HCT116 (cell line): ENCODE measurements around the gene WDHD1. TPM values are rescaled to one million over a fixed set of nuclear protein-coding genes. Genes with fewer than 3 reads are reported as not detected.

Source experiments
- ATAC-seq: fragments of 200-7000 bp; cut with Tn5 transposase; 2 replicates; pipeline ENCODE4 v1.9.1; 2020; ENCODE audit warnings: mild to moderate bottlenecking, moderate library complexity
- BruUV-seq: library from RNA; stranded (reverse); fragments of 400-500 nt; replicated peaks from 2 replicates; lab custom pipeline; 2021; lab: Mats Ljungman, UMichigan
- CTCF ChIA-PET: fragments of 300-600 bp; sonication (Branson Sonifier 250); formaldehyde crosslinking; loops from one replicate; lab custom pipeline; 2021; ENCODE audit warnings: antibody characterized with exemption; lab: Charles Lee
- POLR2A ChIA-PET: fragments of 300-600, 350-600 bp; sonication (Branson Sonifier 250); formaldehyde crosslinking; loops from one replicate; lab custom pipeline; 2021; ENCODE audit warnings: antibody characterized with exemption; lab: Charles Lee
- RAD21 ChIA-PET, 2 experiments: fragments of 300-600 bp; sonication (Branson Sonifier 250); formaldehyde crosslinking; loops; one replicate each; lab custom pipeline; 2023; ENCODE audit warnings: low total read pairs in 2 of 2; ENCODE audit not compliant: uncharacterized antibody in 2 of 2, unreplicated experiment in 2 of 2, low non-redundant PET in 1 of 2; lab: Charles Lee
- DNase-seq: peaks from one replicate; pipeline ENCODE4 v3.0.0-alpha.2; 2010; ENCODE audit warnings: low read depth, low spot score
- H2AFZ ChIP-seq: fragments of 200-600 bp; shearing (Covaris generic), sonication (generic); 2 replicates; pipeline ENCODE4 v1.6.1; 2017; ENCODE audit warnings: low read depth, mixed run types, mixed read lengths, antibody characterized with exemption, low read length; ENCODE audit not compliant: poor library complexity, severe bottlenecking
- H3K27ac ChIP-seq: 2 replicates; pipeline ENCODE4 v1.5.1; 2012; ENCODE audit warnings: low read depth, low read length
- H3K27me3 ChIP-seq: fragments of 200-600 bp; sonication (generic); 2 replicates; pipeline ENCODE4 v1.6.1; 2016; ENCODE audit warnings: mixed run types, low read length, mixed read lengths; ENCODE audit not compliant: insufficient read depth
- H3K36me3 ChIP-seq, 2 experiments: fragments of 200-500 bp in 1 of 2; fragments of 200-600 bp in 1 of 2; sonication (Bioruptor generic) in 1 of 2; sonication (generic) in 1 of 2; 2 replicates each; pipeline versions ENCODE4 v1.5.1 to v1.6.1; 2014 to 2016; ENCODE audit warnings: low read length in 2 of 2, inconsistent platforms in 1 of 2, mixed read lengths in 1 of 2, mixed run types in 1 of 2; ENCODE audit not compliant: insufficient read depth in 2 of 2, control insufficient read depth in 1 of 2
- H3K4me1 ChIP-seq, 2 experiments: fragments of 200-600 bp in 1 of 2; sonication (generic) in 1 of 2; 2 replicates each; pipeline versions ENCODE4 v1.5.1 to v1.6.1; 2012 to 2017; ENCODE audit warnings: low read length in 2 of 2, inconsistent platforms in 1 of 2, mild to moderate bottlenecking in 1 of 2, mixed read lengths in 1 of 2, mixed run types in 1 of 2, moderate library complexity in 1 of 2; ENCODE audit not compliant: insufficient read depth in 2 of 2, control insufficient read depth in 1 of 2
- H3K4me2 ChIP-seq: fragments of 200-600 bp; sonication (generic); 2 replicates; pipeline ENCODE4 v1.6.1; 2017; ENCODE audit warnings: mixed run types, low read length, mixed read lengths
- H3K4me3 ChIP-seq, 2 experiments: fragments of 200-600 bp in 1 of 2; sonication (generic) in 1 of 2; replicated peaks in 1 of 2; 2 replicates each; pipeline ENCODE4 v1.5.1; 2011 to 2016; ENCODE audit warnings: low read length in 2 of 2, control low read depth in 1 of 2, low read depth in 1 of 2, mild to moderate bottlenecking in 1 of 2, mixed read lengths in 1 of 2, mixed run types in 1 of 2
- H3K79me2 ChIP-seq: fragments of 200-600 bp; sonication (generic); 2 replicates; pipeline ENCODE4 v1.6.1; 2017; ENCODE audit warnings: mild to moderate bottlenecking, mixed run types, low read length, moderate library complexity, mixed read lengths; ENCODE audit not compliant: insufficient read depth
- H3K9ac ChIP-seq: fragments of 200-600 bp; sonication (generic); 2 replicates; pipeline ENCODE4 v1.6.1; 2016; ENCODE audit warnings: low read length, mixed read lengths
- H3K9me2 ChIP-seq: fragments of 200-600 bp; sonication (generic), shearing (Covaris generic); 2 replicates; pipeline ENCODE4 v1.6.1; 2017; ENCODE audit warnings: mixed run types, mild to moderate bottlenecking, moderate library complexity; ENCODE audit not compliant: insufficient read depth
- H3K9me3 ChIP-seq, 2 experiments: fragments of 200-500 bp in 1 of 2; fragments of 200-600 bp in 1 of 2; sonication (Bioruptor generic) in 1 of 2; sonication (generic) in 1 of 2; 2 replicates each; pipeline ENCODE4 v1.6.1; 2014 to 2017; ENCODE audit warnings: low read length in 2 of 2, mixed read lengths in 2 of 2, inconsistent platforms in 1 of 2, low read depth in 1 of 2, mild to moderate bottlenecking in 1 of 2, mixed run types in 1 of 2, moderate library complexity in 1 of 2; ENCODE audit not compliant: control insufficient read depth in 1 of 2, insufficient read depth in 1 of 2
- H4K20me1 ChIP-seq: fragments of 200-600 bp; sonication (generic), shearing (Covaris generic); 2 replicates; pipeline ENCODE4 v1.6.1; 2017; ENCODE audit warnings: mixed run types, mild to moderate bottlenecking, moderate library complexity; ENCODE audit not compliant: insufficient read depth
- CBX3 ChIP-seq: IDR thresholded peaks from 2 replicates; pipeline ENCODE4 v1.6.1; 2012; ENCODE audit warnings: low read depth
- EGR1 ChIP-seq: IDR thresholded peaks from 2 replicates; pipeline ENCODE4 v1.6.1; 2012; ENCODE audit warnings: low read depth
- ELF1 ChIP-seq: IDR thresholded peaks from 2 replicates; pipeline ENCODE4 v1.6.1; 2012; ENCODE audit warnings: low read depth, borderline replicate concordance
- EZH2 ChIP-seq: fragments of 200-600 bp; sonication (generic); IDR thresholded peaks from 2 replicates; pipeline ENCODE4 v1.6.1; 2017; ENCODE audit warnings: antibody characterized with exemption, mixed run types
- EZH2phosphoT487 ChIP-seq: fragments of 200-600 bp; IDR thresholded peaks from 2 replicates; pipeline ENCODE4 v1.6.1; 2018; ENCODE audit warnings: antibody characterized with exemption, borderline replicate concordance
- FOSL1 ChIP-seq: IDR thresholded peaks from 2 replicates; pipeline ENCODE4 v1.6.1; 2012; ENCODE audit warnings: low read depth
- JUND ChIP-seq: IDR thresholded peaks from 2 replicates; pipeline ENCODE4 v1.6.1; 2012
- POLR2A ChIP-seq: IDR thresholded peaks from 2 replicates; pipeline ENCODE4 v1.7.0; 2011; ENCODE audit warnings: borderline replicate concordance; ENCODE audit not compliant: insufficient read depth, insufficient read length; ENCODE audit errors: extremely low read depth
- POLR2AphosphoS5 ChIP-seq: IDR thresholded peaks from 2 replicates; pipeline ENCODE4 v1.6.1; 2011; ENCODE audit warnings: mild to moderate bottlenecking, low read depth, low read length, moderate library complexity
- RAD21 ChIP-seq: IDR thresholded peaks from 2 replicates; pipeline ENCODE4 v1.6.1; 2012; ENCODE audit warnings: low read depth, mild to moderate bottlenecking
- SP1 ChIP-seq: IDR thresholded peaks from 2 replicates; pipeline ENCODE4 v1.6.1; 2012; ENCODE audit warnings: low read depth
- TCF7L2 ChIP-seq: IDR thresholded peaks from 2 replicates; pipeline ENCODE4 v1.7.0; 2011; ENCODE audit warnings: borderline replicate concordance, inconsistent platforms; ENCODE audit not compliant: insufficient read depth, insufficient read length; ENCODE audit errors: extremely low read depth
- YY1 ChIP-seq: IDR thresholded peaks from 2 replicates; pipeline ENCODE4 v1.6.1; 2011; ENCODE audit warnings: low read length, low read depth, moderate library complexity, mild to moderate bottlenecking; ENCODE audit not compliant: insufficient replicate concordance; ENCODE audit errors: extremely low read depth
- ZNF274 ChIP-seq: fragments of 200-500 bp; sonication (Bioruptor generic); IDR thresholded peaks from 2 replicates; pipeline ENCODE4 v1.6.1; 2014; ENCODE audit warnings: mild to moderate bottlenecking, low read depth, low read length, inconsistent platforms
- intact Hi-C: fragments of 100-400 bp; cut with micrococcal nuclease; formaldehyde crosslinking; loops from 2 replicates; pipeline ENCODE4 v1.10.0; 2022
- total RNA-seq: library from RNA; stranded (reverse); gene quantifications from one replicate; pipeline ENCODE4 v1.2.1, GENCODE V29; 2021; ENCODE audit not compliant: unreplicated experiment
- TF ChIP-seq, protein P1 (sequence below): IDR thresholded peaks from 2 replicates; pipeline ENCODE4 v1.6.1; 2011; ENCODE audit warnings: mild to moderate bottlenecking, low read length, moderate library complexity; ENCODE audit not compliant: insufficient replicate concordance; ENCODE audit errors: extremely low read depth
- TF ChIP-seq, protein P2 (sequence below): IDR thresholded peaks from 2 replicates; pipeline ENCODE4 v1.6.1; 2012
- TF ChIP-seq, protein P3 (sequence below), 3 experiments: fragments of 200-600 bp in 1 of 3; sonication (generic) in 1 of 3; IDR thresholded peaks in 2 of 3; conservative IDR thresholded peaks in 1 of 3; 2 replicates each; pipeline ENCODE4 v1.5.1; 2012 to 2017; ENCODE audit warnings: low read depth in 2 of 3, low read length in 2 of 3, antibody characterized with exemption in 1 of 3, borderline replicate concordance in 1 of 3, control low read depth in 1 of 3, mild to moderate bottlenecking in 1 of 3, mixed read lengths in 1 of 3, mixed run types in 1 of 3, moderate library complexity in 1 of 3; ENCODE audit not compliant: insufficient read depth in 1 of 3
- TF ChIP-seq, protein P4 (sequence below): IDR thresholded peaks from 2 replicates; pipeline ENCODE4 v1.6.1; 2012
- TF ChIP-seq, protein P5 (sequence below): IDR thresholded peaks from 2 replicates; pipeline ENCODE4 v1.6.1; 2012; ENCODE audit warnings: low read depth

WDHD1 gene
- total RNA-seq, 1 experiment from 2014 or later: 44.3 TPM

DNA sequence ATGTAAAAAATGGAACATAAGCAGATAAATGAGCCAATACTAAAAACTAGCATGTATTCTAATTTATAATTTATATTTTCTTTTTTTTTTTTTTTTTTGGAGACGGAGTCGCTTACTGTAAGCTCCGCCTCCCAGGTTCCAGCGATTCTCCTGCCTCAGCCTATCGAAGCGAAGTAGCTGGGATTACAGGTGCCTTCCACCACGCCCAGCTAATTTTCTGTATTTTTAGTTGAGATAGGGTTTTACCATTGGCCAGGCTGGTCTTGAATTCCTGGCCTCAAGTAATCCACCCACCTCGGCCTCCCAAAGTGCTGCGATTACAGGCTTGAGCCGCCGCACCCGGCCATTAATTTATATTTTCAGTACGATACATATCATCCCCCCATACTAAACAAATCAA, 27.2 kb upstream of the WDHD1 start:
- H3K9me2 ChIP-seq: no peaks in the 10 kb centered on the region
- intact Hi-C loops: no loop called here
- ChIA-PET CTCF (no interaction called here), POLR2A (interaction anchor here (1.0 kb wide), 1 partner anchor 402 kb away, joined by 3 read pairs; no protein-coding TSS in a partner anchor), RAD21 (no interaction called here)
- H3K27ac ChIP-seq: no peak overlapping the region
- peaks cover 72% of the 10 kb centered on the region for H3K79me2 ChIP-seq
- H3K36me3 ChIP-seq: peaks cover 6 to 10% of the 10 kb centered on the region in 2 experiments; a peak in 3 of 4 replicates
- no peak overlapping the region for H3K4me2 ChIP-seq
- DNase-seq (no peak), ATAC-seq (no peak)
- no peak overlapping the region for H2AFZ ChIP-seq
- H3K27me3 ChIP-seq: no peaks in the 10 kb centered on the region
- H3K9me3 ChIP-seq: no peaks in the 10 kb centered on the region
- TF ChIP-seq, protein P1, sequence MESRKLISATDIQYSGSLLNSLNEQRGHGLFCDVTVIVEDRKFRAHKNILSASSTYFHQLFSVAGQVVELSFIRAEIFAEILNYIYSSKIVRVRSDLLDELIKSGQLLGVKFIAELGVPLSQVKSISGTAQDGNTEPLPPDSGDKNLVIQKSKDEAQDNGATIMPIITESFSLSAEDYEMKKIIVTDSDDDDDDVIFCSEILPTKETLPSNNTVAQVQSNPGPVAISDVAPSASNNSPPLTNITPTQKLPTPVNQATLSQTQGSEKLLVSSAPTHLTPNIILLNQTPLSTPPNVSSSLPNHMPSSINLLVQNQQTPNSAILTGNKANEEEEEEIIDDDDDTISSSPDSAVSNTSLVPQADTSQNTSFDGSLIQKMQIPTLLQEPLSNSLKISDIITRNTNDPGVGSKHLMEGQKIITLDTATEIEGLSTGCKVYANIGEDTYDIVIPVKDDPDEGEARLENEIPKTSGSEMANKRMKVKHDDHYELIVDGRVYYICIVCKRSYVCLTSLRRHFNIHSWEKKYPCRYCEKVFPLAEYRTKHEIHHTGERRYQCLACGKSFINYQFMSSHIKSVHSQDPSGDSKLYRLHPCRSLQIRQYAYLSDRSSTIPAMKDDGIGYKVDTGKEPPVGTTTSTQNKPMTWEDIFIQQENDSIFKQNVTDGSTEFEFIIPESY: no peak
- TF ChIP-seq SP1 (no peak), RAD21 (no peak), POLR2A (no peak), FOSL1 (no peak), ZNF274 (no peak), EZH2phosphoT487 (no peak), TCF7L2 (no peak), EZH2 (no peak), EGR1 (no peak), YY1 (no peak), JUND (no peak), CBX3 (no peak), POLR2AphosphoS5 (no peak), ELF1 (no peak)
- TF ChIP-seq, protein P2, sequence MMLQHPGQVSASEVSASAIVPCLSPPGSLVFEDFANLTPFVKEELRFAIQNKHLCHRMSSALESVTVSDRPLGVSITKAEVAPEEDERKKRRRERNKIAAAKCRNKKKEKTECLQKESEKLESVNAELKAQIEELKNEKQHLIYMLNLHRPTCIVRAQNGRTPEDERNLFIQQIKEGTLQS: no peak
- TF ChIP-seq, protein P3, sequence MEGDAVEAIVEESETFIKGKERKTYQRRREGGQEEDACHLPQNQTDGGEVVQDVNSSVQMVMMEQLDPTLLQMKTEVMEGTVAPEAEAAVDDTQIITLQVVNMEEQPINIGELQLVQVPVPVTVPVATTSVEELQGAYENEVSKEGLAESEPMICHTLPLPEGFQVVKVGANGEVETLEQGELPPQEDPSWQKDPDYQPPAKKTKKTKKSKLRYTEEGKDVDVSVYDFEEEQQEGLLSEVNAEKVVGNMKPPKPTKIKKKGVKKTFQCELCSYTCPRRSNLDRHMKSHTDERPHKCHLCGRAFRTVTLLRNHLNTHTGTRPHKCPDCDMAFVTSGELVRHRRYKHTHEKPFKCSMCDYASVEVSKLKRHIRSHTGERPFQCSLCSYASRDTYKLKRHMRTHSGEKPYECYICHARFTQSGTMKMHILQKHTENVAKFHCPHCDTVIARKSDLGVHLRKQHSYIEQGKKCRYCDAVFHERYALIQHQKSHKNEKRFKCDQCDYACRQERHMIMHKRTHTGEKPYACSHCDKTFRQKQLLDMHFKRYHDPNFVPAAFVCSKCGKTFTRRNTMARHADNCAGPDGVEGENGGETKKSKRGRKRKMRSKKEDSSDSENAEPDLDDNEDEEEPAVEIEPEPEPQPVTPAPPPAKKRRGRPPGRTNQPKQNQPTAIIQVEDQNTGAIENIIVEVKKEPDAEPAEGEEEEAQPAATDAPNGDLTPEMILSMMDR (IDR thresholded peaks at IDR 0.05 in 2 of 3, conservative IDR thresholded peaks at IDR 0.05 in 1 of 3; ENCODE audit: borderline replicate concordance in 1 of 3, insufficient read depth in 1 of 3, low read depth in 2 of 3, low read length in 2 of 3): no peak
- TF ChIP-seq, protein P4, sequence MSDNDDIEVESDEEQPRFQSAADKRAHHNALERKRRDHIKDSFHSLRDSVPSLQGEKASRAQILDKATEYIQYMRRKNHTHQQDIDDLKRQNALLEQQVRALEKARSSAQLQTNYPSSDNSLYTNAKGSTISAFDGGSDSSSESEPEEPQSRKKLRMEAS: no peak
- TF ChIP-seq, protein P5, sequence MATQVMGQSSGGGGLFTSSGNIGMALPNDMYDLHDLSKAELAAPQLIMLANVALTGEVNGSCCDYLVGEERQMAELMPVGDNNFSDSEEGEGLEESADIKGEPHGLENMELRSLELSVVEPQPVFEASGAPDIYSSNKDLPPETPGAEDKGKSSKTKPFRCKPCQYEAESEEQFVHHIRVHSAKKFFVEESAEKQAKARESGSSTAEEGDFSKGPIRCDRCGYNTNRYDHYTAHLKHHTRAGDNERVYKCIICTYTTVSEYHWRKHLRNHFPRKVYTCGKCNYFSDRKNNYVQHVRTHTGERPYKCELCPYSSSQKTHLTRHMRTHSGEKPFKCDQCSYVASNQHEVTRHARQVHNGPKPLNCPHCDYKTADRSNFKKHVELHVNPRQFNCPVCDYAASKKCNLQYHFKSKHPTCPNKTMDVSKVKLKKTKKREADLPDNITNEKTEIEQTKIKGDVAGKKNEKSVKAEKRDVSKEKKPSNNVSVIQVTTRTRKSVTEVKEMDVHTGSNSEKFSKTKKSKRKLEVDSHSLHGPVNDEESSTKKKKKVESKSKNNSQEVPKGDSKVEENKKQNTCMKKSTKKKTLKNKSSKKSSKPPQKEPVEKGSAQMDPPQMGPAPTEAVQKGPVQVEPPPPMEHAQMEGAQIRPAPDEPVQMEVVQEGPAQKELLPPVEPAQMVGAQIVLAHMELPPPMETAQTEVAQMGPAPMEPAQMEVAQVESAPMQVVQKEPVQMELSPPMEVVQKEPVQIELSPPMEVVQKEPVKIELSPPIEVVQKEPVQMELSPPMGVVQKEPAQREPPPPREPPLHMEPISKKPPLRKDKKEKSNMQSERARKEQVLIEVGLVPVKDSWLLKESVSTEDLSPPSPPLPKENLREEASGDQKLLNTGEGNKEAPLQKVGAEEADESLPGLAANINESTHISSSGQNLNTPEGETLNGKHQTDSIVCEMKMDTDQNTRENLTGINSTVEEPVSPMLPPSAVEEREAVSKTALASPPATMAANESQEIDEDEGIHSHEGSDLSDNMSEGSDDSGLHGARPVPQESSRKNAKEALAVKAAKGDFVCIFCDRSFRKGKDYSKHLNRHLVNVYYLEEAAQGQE: no peak
- TF ChIP-seq, all 23 proteins: peak for 0
- Histone ChIP-seq H3K9ac (no peak overlapping the region), H3K4me1 (peaks cover 4 to 21% of the 10 kb centered on the region in 2 experiments; a peak in 3 of 4 replicates), H3K4me3 (no peak overlapping the region), H4K20me1 (peaks cover 26% of the 10 kb centered on the region; the same call in 1 of the 2 replicates)
- no TSS peak for BruUV-seq
